Stimulated activated effector memory CD8-positive, alpha-beta T cell treated with anti-CD3 and anti-CD28 coated beads, Interleukin-12 subunit alpha, Interleukin-12 subunit beta, amount 100 ng/mL, for 72 hours (primary cell): ENCODE measurements around the gene CYREN.

Source experiments
- ATAC-seq: fragments of 150-1000 bp; cut with Tn5 transposase; 2 replicates; pipeline ENCODE4 v1.10.0; 2021
- DNase-seq, 2 donors: peaks; one replicate each; pipeline ENCODE4 v3.0.0; 2021 to 2022; ENCODE audit warnings: low spot score in 2 of 2
- H3K27ac Mint-ChIP-seq: one replicate; pipeline ENCODE4 v1.8.0; 2022; ENCODE audit warnings: mild to moderate bottlenecking, mixed read lengths
- H3K36me3 Mint-ChIP-seq: one replicate; pipeline ENCODE4 v1.8.0; 2022; ENCODE audit warnings: mild to moderate bottlenecking, mixed read lengths
- H3K4me1 Mint-ChIP-seq: one replicate; pipeline ENCODE4 v1.8.0; 2022; ENCODE audit warnings: mixed read lengths
- H3K4me3 Mint-ChIP-seq: one replicate; pipeline ENCODE4 v1.8.0; 2022; ENCODE audit warnings: mild to moderate bottlenecking, mixed read lengths
- H3K9me3 Mint-ChIP-seq: one replicate; pipeline ENCODE4 v1.8.0; 2022; ENCODE audit warnings: mixed read lengths

CYREN gene

GRCh38 chr7:135160858-135161653 lies 9.5 kb downstream of the CYREN start:
- Mint-ChIP-seq H3K4me3 (no peak overlapping the region), H3K4me1 (peaks cover 79% of the 10 kb centered on the region), H3K27ac (peak overlapping the region; percentile 94), H3K9me3 (peaks cover 17% of the 10 kb centered on the region), H3K36me3 (peaks cover 50% of the 10 kb centered on the region)
- DNase-seq (no peak), ATAC-seq (no peak)

- H3K4me1 Mint-ChIP-seq = peaks cover 74% of the 10 kb centered on the region
- H3K27ac Mint-ChIP-seq = peak overlapping the region; percentile 94
- ATAC-seq (peak; percentile 63), DNase-seq (no peak)
- H3K9me3 Mint-ChIP-seq = peaks cover 19% of the 10 kb centered on the region
- peaks cover 42% of the 10 kb centered on the region for H3K36me3 Mint-ChIP-seq
- H3K4me3 Mint-ChIP-seq = peak overlapping the region; percentile 31
These were observed 10.2 kb downstream of the CYREN start for GRCh38 chr7:135160098-135160857.

GRCh38 chr7:135159359-135160085 lies 11.0 kb downstream of the CYREN start:
- Mint-ChIP-seq H3K4me3 (peak overlapping the region; percentile 31), H3K9me3 (peaks cover 23% of the 10 kb centered on the region), H3K27ac (peak overlapping the region; percentile 94), H3K36me3 (peaks cover 35% of the 10 kb centered on the region), H3K4me1 (peaks cover 77% of the 10 kb centered on the region)
- DNase-seq (no peak), ATAC-seq (peak; percentile 40)

- H3K9me3 Mint-ChIP-seq = peaks cover 28% of the 10 kb centered on the region
- no peak for DNase-seq
- H3K4me3 Mint-ChIP-seq = no peak overlapping the region
- no peak for ATAC-seq
- H3K27ac Mint-ChIP-seq = peak overlapping the region; percentile 94
- H3K36me3 Mint-ChIP-seq = peaks cover 31% of the 10 kb centered on the region
- peaks cover 79% of the 10 kb centered on the region for H3K4me1 Mint-ChIP-seq
These were observed 11.6 kb downstream of the CYREN start for GRCh38 chr7:135158874-135159273.

- Mint-ChIP-seq H3K4me1 (peaks cover 81% of the 10 kb centered on the region), H3K9me3 (peaks cover 28% of the 10 kb centered on the region)
These were observed 12.3 kb downstream of the CYREN start for GRCh38 chr7:135158141-135158655.

GRCh38 chr7:135156290-135156689 lies 14.2 kb downstream of the CYREN start:
- peaks cover 81% of the 10 kb centered on the region for H3K4me1 Mint-ChIP-seq
- DNase-seq = no peak
- H3K27ac Mint-ChIP-seq = no peak overlapping the region
- no peak for ATAC-seq
- peaks cover 42% of the 10 kb centered on the region for H3K36me3 Mint-ChIP-seq
- no peak overlapping the region for H3K4me3 Mint-ChIP-seq
- peaks cover 26% of the 10 kb centered on the region for H3K9me3 Mint-ChIP-seq

More at GRCh38 chr7:135158141-135158655, 12.3 kb downstream of the CYREN start:
- ATAC-seq (no peak), DNase-seq (no peak)
- H3K4me3 Mint-ChIP-seq = no peak overlapping the region
- peak overlapping the region; percentile 94 for H3K27ac Mint-ChIP-seq
- H3K36me3 Mint-ChIP-seq = peaks cover 35% of the 10 kb centered on the region

GRCh38 chr7:135154734-135155133 lies 15.8 kb downstream of the CYREN start:
- Mint-ChIP-seq H3K27ac (no peak overlapping the region), H3K9me3 (peaks cover 23% of the 10 kb centered on the region), H3K4me1 (peaks cover 81% of the 10 kb centered on the region), H3K4me3 (no peak overlapping the region), H3K36me3 (peaks cover 39% of the 10 kb centered on the region)
- ATAC-seq (no peak), DNase-seq (no peak)

- H3K4me3 Mint-ChIP-seq = no peak overlapping the region
- ATAC-seq (no peak), DNase-seq (no peak)
- peaks cover 39% of the 10 kb centered on the region for H3K36me3 Mint-ChIP-seq
- H3K9me3 Mint-ChIP-seq = peaks cover 23% of the 10 kb centered on the region
- peaks cover 72% of the 10 kb centered on the region for H3K4me1 Mint-ChIP-seq
- no peak overlapping the region for H3K27ac Mint-ChIP-seq
These were observed 18.1 kb downstream of the CYREN start for GRCh38 chr7:135152442-135152841.

GRCh38 chr7:135151533-135151932 lies 19.0 kb downstream of the CYREN start:
- Mint-ChIP-seq H3K4me3 (peak overlapping the region; percentile 74), H3K9me3 (peaks cover 16% of the 10 kb centered on the region), H3K4me1 (peaks cover 73% of the 10 kb centered on the region), H3K27ac (peak overlapping the region; percentile 69), H3K36me3 (peaks cover 33% of the 10 kb centered on the region)
- ATAC-seq (no peak), DNase-seq (no peak)

- peak overlapping the region; percentile 69 for H3K27ac Mint-ChIP-seq
- DNase-seq = no peak
- peaks cover 12% of the 10 kb centered on the region for H3K9me3 Mint-ChIP-seq
- H3K4me3 Mint-ChIP-seq = peak overlapping the region; percentile 74
- peaks cover 29% of the 10 kb centered on the region for H3K36me3 Mint-ChIP-seq
- peaks cover 73% of the 10 kb centered on the region for H3K4me1 Mint-ChIP-seq
- ATAC-seq = no peak
These were observed 19.4 kb downstream of the CYREN start for GRCh38 chr7:135151132-135151531.

GRCh38 chr7:135150072-135150782 lies 20.3 kb downstream of the CYREN start:
- Mint-ChIP-seq H3K4me3 (peak overlapping the region; percentile 74), H3K27ac (peak overlapping the region; percentile 90), H3K4me1 (peaks cover 77% of the 10 kb centered on the region), H3K9me3 (peaks cover 9% of the 10 kb centered on the region), H3K36me3 (peaks cover 28% of the 10 kb centered on the region)
- DNase-seq (no peak), ATAC-seq (no peak)

- peak within 1 kb of the TSS; percentile 74 for H3K4me3 Mint-ChIP-seq
- peak; percentile 93 for ATAC-seq
- H3K9me3 Mint-ChIP-seq = no peaks in the 10 kb centered on the region
- H3K36me3 Mint-ChIP-seq = peaks cover 21% of the 10 kb centered on the region
- H3K27ac Mint-ChIP-seq = peak within 1 kb of the TSS; percentile 90
- H3K4me1 Mint-ChIP-seq = peaks cover 70% of the 10 kb centered on the region
- peak; percentile 35 to 78 for DNase-seq
These were observed 22.4 kb downstream of the CYREN start, which contains the start of gene TMEM140 for GRCh38 chr7:135147899-135148721. TSS of gene TMEM140 (plus strand) at chr7:135148072. CDS start at chr7:135164442, 16,370 bp downstream.

- no peak for DNase-seq
These were observed 23.1 kb downstream of the CYREN start for GRCh38 chr7:135147341-135147898.

More at GRCh38 chr7:135147341-135147898, 23.1 kb downstream of the CYREN start:
- Mint-ChIP-seq H3K4me1 (peaks cover 63% of the 10 kb centered on the region), H3K27ac (peak overlapping the region; percentile 90), H3K36me3 (peaks cover 14% of the 10 kb centered on the region), H3K9me3 (no peaks in the 10 kb centered on the region), H3K4me3 (peak overlapping the region; percentile 74)
- peak; percentile 8 for ATAC-seq
